GM12878 (cell line): Measurements from ENCODE around the gene SPG7.

ENCODE experiments used
- CBX5 ChIP-seq: sonication (generic); IDR thresholded peaks from 2 replicates; pipeline ENCODE4 v1.6.1; 2016; ENCODE audit warnings: low read depth, moderate library complexity, mild to moderate bottlenecking, inconsistent platforms
- CHD2 ChIP-seq: IDR thresholded peaks from 2 replicates; pipeline ENCODE4 v1.6.1; 2011; ENCODE audit warnings: low read depth, low read length, improper control_type of control experiment, borderline replicate concordance
- MAX ChIP-seq: IDR thresholded peaks from 2 replicates; pipeline ENCODE4 v1.6.1; 2012; ENCODE audit warnings: low read depth, low read length, improper control_type of control experiment
- POLR2A ChIP-seq: IDR thresholded peaks from 2 replicates; pipeline ENCODE4 v1.6.1; 2011; ENCODE audit warnings: low read depth, mild to moderate bottlenecking, low read length
- POLR2AphosphoS5 ChIP-seq: IDR thresholded peaks from 2 replicates; pipeline ENCODE4 v1.6.1; 2011; ENCODE audit warnings: mild to moderate bottlenecking, low read length, inconsistent platforms

GRCh38 chr16:89536371-89536770 is 28.2 kb downstream of the SPG7 start:
- TF ChIP-seq CBX5 (no peak), CHD2 (no peak), POLR2AphosphoS5 (no peak), MAX (no peak), POLR2A (no peak)
